CD4-positive, alpha-beta memory T cell (primary cell): Measurements from ENCODE around the gene GPC6. TPM values are rescaled to one million over a fixed set of nuclear protein-coding genes. Genes with fewer than 3 reads are reported as not detected.

ENCODE experiments used
- CTCF ChIA-PET: fragments of 350-600 bp; sonication (Branson Sonifier 250); formaldehyde crosslinking; loops from one replicate; lab custom pipeline; 2021; ENCODE audit warnings: inconsistent platforms; ENCODE audit not compliant: partially characterized antibody; lab: Charles Lee
- POLR2A ChIA-PET: fragments of 350-600 bp; sonication (Branson Sonifier 250); formaldehyde crosslinking; loops from one replicate; lab custom pipeline; 2021; ENCODE audit not compliant: partially characterized antibody; lab: Charles Lee
- DNase-seq, 5 donors: peaks; one replicate each; pipeline versions ENCODE4 v3.0.0 to v3.0.0-alpha.2; 2020 to 2022; ENCODE audit warnings: mixed read lengths in 1 of 5
- H3K27ac ChIP-seq: one replicate; pipeline ENCODE4 v1.7.0; 2013; ENCODE audit warnings: low read depth, low read length
- H3K27me3 ChIP-seq: 2 replicates; pipeline ENCODE4 v1.7.0; 2013; ENCODE audit warnings: mild to moderate bottlenecking, low read length, moderate library complexity; ENCODE audit not compliant: insufficient read depth
- H3K36me3 ChIP-seq: 2 replicates; pipeline ENCODE4 v1.7.0; 2013; ENCODE audit warnings: mild to moderate bottlenecking, low read length, moderate library complexity; ENCODE audit not compliant: insufficient read depth
- H3K4me1 ChIP-seq: 2 replicates; pipeline ENCODE4 v1.7.0; 2013; ENCODE audit warnings: mild to moderate bottlenecking, low read length, moderate library complexity; ENCODE audit not compliant: insufficient read depth
- H3K4me3 ChIP-seq, 2 donors: one replicate each; pipeline ENCODE4 v1.7.0; 2013; ENCODE audit warnings: low read length in 2 of 2, mild to moderate bottlenecking in 1 of 2
- H3K9me3 ChIP-seq, 2 donors: one replicate each; pipeline ENCODE4 v1.7.0; 2013; ENCODE audit warnings: low read length in 2 of 2, control low read depth in 1 of 2; ENCODE audit not compliant: control insufficient read depth in 1 of 2
- H3K27ac Mint-ChIP-seq, 7 donors: one replicate each; pipeline ENCODE4 v1.8.0; 2020 to 2021; ENCODE audit warnings: mixed read lengths in 7 of 7, mild to moderate bottlenecking in 6 of 7, inconsistent platforms in 3 of 7, moderate library complexity in 3 of 7
- H3K27me3 Mint-ChIP-seq, 2 donors: one replicate each; pipeline ENCODE4 v1.8.0; 2020 to 2021; ENCODE audit warnings: mixed read lengths in 2 of 2
- H3K36me3 Mint-ChIP-seq, 2 donors: one replicate each; pipeline ENCODE4 v1.8.0; 2020 to 2021; ENCODE audit warnings: mixed read lengths in 2 of 2, inconsistent platforms in 1 of 2, mild to moderate bottlenecking in 1 of 2
- H3K4me1 Mint-ChIP-seq, 4 donors: one replicate each; pipeline ENCODE4 v1.8.0; 2020 to 2021; ENCODE audit warnings: mixed read lengths in 4 of 4, mild to moderate bottlenecking in 1 of 4
- H3K4me3 Mint-ChIP-seq, 8 donors: one replicate each; pipeline ENCODE4 v1.8.0; 2020 to 2021; ENCODE audit warnings: mixed read lengths in 8 of 8, mild to moderate bottlenecking in 7 of 8, moderate library complexity in 6 of 8, inconsistent platforms in 3 of 8
- H3K9me3 Mint-ChIP-seq, 8 donors: one replicate each; pipeline ENCODE4 v1.8.0; 2020 to 2021; ENCODE audit warnings: mixed read lengths in 8 of 8, mild to moderate bottlenecking in 5 of 8, inconsistent platforms in 3 of 8, moderate library complexity in 1 of 8
- intact Hi-C: fragments of 100-400 bp; cut with micrococcal nuclease; formaldehyde crosslinking; loops from one replicate; pipeline ENCODE4 v1.15.1; 2023
- polyA plus RNA-seq, 2 donors: library from polyadenylated mRNA; unstranded; fragments of 300-500 nt; fragmentation: Illumina TruSeq; gene quantifications; one replicate each; pipeline ENCODE4 v1.2.3, GENCODE V29; 2021
- total RNA-seq, 2 experiments: library from RNA; stranded (reverse); gene quantifications; one replicate each; pipeline ENCODE4 v1.2.3, GENCODE V29; 2021

The GPC6 gene
- total and polyA plus RNA-seq, 4 experiments from 2014 or later = not detected

DNA sequence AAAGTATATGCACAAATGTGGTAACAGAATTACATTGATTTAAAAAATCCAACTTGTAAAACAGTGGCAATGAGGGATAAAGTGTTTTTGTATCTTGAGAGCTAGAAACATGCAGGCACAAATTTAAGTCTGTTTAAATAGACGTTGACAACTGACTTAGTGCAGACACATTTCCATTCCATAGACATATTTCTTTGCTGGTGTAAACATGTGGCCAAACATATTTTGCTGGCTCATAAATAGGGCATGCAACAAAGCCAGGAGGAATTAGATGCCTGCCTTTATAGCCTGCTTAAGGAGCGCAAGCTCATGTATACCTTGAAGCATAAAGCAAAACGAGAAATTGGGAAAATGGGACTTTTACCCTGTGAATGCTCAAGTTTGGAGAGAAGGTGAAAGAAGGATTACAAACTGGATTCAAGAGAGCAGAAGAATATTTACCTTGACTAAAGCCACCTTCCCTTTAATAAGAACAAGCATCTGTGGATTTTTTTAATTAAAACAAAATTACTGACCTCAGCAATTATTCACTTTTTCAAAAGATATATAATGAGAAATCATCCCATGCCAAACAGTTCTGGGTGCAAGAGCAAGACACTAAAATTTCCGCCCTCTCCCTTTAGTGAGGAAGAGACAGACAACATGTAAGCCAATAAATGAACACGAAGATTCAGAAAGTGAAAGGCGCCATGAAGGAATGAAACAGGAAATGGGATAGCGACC lies 1181.9 kb downstream of the GPC6 start:
- Mint-ChIP-seq H3K9me3 (no peaks in the 10 kb centered on the region), H3K27me3 (peaks cover 10 to 15% of the 10 kb centered on the region in 2 donors), H3K36me3 (no peaks in the 10 kb centered on the region), H3K27ac (no peak overlapping the region), H3K4me1 (no peaks in the 10 kb centered on the region), H3K4me3 (no peak overlapping the region)
- no peaks in the 10 kb centered on the region for H3K4me1 ChIP-seq
- H3K27ac ChIP-seq = no peak overlapping the region
- intact Hi-C loops = no loop called here
- H3K4me3 ChIP-seq = no peak overlapping the region
- no peak for DNase-seq
- CTCF ChIA-PET = no interaction called here
- no peaks in the 10 kb centered on the region for H3K36me3 ChIP-seq
- no peaks in the 10 kb centered on the region for H3K9me3 ChIP-seq
- no peaks in the 10 kb centered on the region for H3K27me3 ChIP-seq
- POLR2A ChIA-PET = no interaction called here

DNA sequence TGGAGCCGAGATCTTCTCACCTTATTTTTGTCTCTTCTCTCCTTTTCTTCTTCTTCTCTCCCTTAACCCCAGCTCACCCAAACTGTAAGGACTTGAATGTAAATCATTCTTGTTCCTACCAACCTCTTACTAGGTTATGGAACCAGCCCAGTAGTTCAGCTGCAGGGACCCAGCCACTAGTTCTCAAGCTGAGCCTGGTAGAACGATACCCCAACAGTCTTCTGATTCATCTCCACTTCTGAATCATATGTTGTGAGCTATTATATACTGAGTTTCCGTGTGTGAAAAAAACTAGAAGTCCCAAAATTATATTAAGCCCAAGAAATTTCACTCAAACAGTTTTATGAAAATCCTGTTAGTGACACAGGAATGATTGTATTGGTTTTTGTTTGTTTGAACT lies 1185.1 kb downstream of the GPC6 start:
- H3K4me3 ChIP-seq = no peak overlapping the region
- Mint-ChIP-seq H3K36me3 (peaks cover 0 to 1% of the 10 kb centered on the region in 2 donors), H3K9me3 (peaks cover 0 to 7% (median 2%) of the 10 kb centered on the region in 8 donors), H3K27me3 (peaks cover 12 to 18% of the 10 kb centered on the region in 2 donors), H3K4me3 (no peak overlapping the region), H3K4me1 (no peaks in the 10 kb centered on the region), H3K27ac (no peak overlapping the region)
- ChIA-PET CTCF (no interaction called here), POLR2A (no interaction called here)
- H3K9me3 ChIP-seq = no peaks in the 10 kb centered on the region
- intact Hi-C loops = no loop called here
- no peaks in the 10 kb centered on the region for H3K27me3 ChIP-seq
- no peak overlapping the region for H3K27ac ChIP-seq
- no peaks in the 10 kb centered on the region for H3K36me3 ChIP-seq
- no peaks in the 10 kb centered on the region for H3K4me1 ChIP-seq
- no peak for DNase-seq

DNA sequence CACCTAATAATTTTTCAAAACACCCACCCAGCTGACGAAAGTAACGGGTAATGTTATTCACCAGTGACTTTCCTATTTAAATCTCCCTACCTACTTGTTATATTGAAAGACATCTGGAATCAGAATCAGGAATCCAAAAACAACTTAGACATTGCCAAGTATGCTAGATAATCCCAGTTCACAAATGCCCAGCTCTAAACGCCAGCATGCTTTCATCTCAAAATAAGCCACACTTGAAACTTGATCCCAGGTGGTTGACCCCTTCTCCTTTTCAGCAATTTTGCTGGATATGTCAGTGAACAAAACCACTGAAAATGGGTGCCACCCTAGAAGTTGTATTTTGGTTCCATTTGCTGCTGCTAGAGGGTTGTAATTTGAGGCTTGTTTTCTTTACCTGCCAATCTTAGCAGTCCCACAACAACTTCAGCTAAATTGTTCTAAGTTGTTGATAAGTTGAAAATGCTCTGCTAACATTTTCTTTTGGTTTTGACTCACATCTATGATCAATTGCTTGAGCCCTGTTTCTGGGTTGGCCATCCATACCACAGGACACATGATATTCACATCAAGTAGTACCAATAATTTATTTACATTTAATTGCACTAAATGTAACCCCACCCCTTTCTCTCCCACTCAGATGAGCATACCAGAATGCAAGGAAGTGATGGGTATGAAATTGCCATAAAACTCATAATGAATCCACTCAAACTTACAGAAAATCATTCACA lies 1186.4 kb downstream of the GPC6 start:
- CTCF ChIA-PET = no interaction called here
- H3K27me3 Mint-ChIP-seq = peaks cover 12 to 18% of the 10 kb centered on the region in 2 donors

DNA sequence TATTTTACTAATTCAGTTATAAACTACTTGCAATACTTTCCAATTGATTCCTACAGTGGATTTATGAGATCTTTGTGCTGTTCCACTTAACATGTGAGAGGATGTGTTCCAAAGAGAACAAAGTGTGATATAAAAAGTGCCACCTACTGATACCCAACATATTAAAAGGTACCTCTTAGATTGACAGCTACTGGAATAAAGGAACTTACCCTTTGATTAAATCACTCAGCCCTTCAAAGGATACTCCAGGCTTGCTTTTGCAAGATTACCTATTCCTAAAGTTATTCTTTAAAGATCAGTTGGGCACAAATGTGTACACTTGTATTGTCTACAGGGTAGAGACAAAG lies 1187.0 kb downstream of the GPC6 start:
- no peaks in the 10 kb centered on the region for H3K4me1 ChIP-seq
- CTCF ChIA-PET = no interaction called here

More for the DNA sequence above, 1186.4 kb downstream of the GPC6 start:
- H3K27ac ChIP-seq = no peak overlapping the region
- no peaks in the 10 kb centered on the region for H3K4me1 ChIP-seq
- H3K27me3 ChIP-seq = no peaks in the 10 kb centered on the region
- Mint-ChIP-seq H3K9me3 (peaks cover 3 to 18% (median 9%) of the 10 kb centered on the region in 8 donors), H3K4me1 (no peaks in the 10 kb centered on the region), H3K36me3 (peaks cover 1 to 9% of the 10 kb centered on the region in 2 donors), H3K4me3 (no peak overlapping the region), H3K27ac (no peak overlapping the region)
- POLR2A ChIA-PET = no interaction called here
- no peak overlapping the region for H3K4me3 ChIP-seq
- intact Hi-C loops = no loop called here
- DNase-seq = no peak
- no peaks in the 10 kb centered on the region for H3K9me3 ChIP-seq
- no peaks in the 10 kb centered on the region for H3K36me3 ChIP-seq

DNA sequence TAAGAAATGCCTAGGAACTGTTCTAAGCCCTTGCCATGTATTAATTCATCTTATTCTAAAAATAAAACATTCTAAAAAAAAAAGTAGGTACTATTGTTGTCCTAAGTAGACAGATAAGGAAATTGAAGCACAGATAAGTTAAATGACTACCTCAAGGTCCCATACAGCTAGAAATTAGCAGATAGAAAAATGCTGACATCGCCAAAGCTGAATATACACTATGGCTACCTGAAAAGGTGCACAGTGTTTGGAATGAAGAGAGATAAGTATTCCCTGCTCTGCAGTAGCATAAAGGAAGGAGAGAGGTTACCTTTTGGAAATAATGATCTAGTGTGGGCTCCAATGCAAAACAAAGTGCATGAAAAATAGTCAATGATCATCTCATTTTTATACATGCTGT lies 1187.5 kb downstream of the GPC6 start:
- Mint-ChIP-seq H3K36me3 (peaks cover 1 to 9% of the 10 kb centered on the region in 2 donors), H3K9me3 (peaks cover 3 to 23% (median 10%) of the 10 kb centered on the region in 8 donors), H3K27ac (no peak overlapping the region), H3K4me1 (peaks cover under 1 to 6% (median 3%) of the 10 kb centered on the region in 4 donors), H3K27me3 (peaks cover 12 to 13% of the 10 kb centered on the region in 2 donors), H3K4me3 (no peak overlapping the region)
- Histone ChIP-seq H3K27me3 (no peaks in the 10 kb centered on the region), H3K4me1 (no peaks in the 10 kb centered on the region), H3K36me3 (no peaks in the 10 kb centered on the region), H3K9me3 (no peaks in the 10 kb centered on the region), H3K27ac (no peak overlapping the region), H3K4me3 (no peak overlapping the region)
- CTCF ChIA-PET = no interaction called here
- no peak for DNase-seq
- intact Hi-C loops = no loop called here
- POLR2A ChIA-PET = no interaction called here

More for the DNA sequence above, 1187.0 kb downstream of the GPC6 start:
- Mint-ChIP-seq H3K36me3 (peaks cover 1 to 9% of the 10 kb centered on the region in 2 donors), H3K4me1 (peaks cover 0 to 2% (median 0%) of the 10 kb centered on the region in 4 donors), H3K27me3 (peaks cover 12 to 18% of the 10 kb centered on the region in 2 donors), H3K27ac (no peak overlapping the region), H3K4me3 (no peak overlapping the region), H3K9me3 (peaks cover 3 to 21% (median 10%) of the 10 kb centered on the region in 8 donors)
- intact Hi-C loops = no loop called here
- no peaks in the 10 kb centered on the region for H3K36me3 ChIP-seq
- H3K27ac ChIP-seq = no peak overlapping the region
- H3K27me3 ChIP-seq = no peaks in the 10 kb centered on the region
- no peak for DNase-seq
- no peak overlapping the region for H3K4me3 ChIP-seq
- POLR2A ChIA-PET = no interaction called here
- no peaks in the 10 kb centered on the region for H3K9me3 ChIP-seq

DNA sequence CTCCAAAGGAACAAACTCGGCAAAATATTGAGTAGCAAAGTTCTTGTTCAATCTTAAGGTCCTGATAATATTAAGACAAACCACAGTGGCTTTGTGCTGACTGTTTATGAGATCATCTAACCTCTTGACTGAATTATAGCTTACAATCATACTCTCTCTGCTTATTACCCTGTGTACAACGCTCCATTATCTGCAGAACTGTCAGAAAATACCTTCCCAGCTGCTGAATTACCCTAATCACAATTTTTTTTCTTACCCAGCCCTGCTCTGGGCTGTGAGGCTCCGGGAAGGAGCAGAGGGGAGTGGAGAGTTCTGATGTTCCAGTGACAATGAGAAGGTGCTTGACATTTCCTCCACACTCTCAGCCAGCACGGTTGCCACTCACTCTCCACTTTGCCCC lies 1188.1 kb downstream of the GPC6 start:
- Mint-ChIP-seq H3K4me3 (no peak overlapping the region), H3K27me3 (peaks cover 12 to 13% of the 10 kb centered on the region in 2 donors), H3K4me1 (peaks cover 1 to 10% (median 5%) of the 10 kb centered on the region in 4 donors), H3K36me3 (peaks cover 1 to 9% of the 10 kb centered on the region in 2 donors), H3K9me3 (peaks cover 3 to 23% (median 10%) of the 10 kb centered on the region in 8 donors), H3K27ac (no peak overlapping the region)
- no peaks in the 10 kb centered on the region for H3K36me3 ChIP-seq
- ChIA-PET CTCF (no interaction called here), POLR2A (no interaction called here)
- no peak overlapping the region for H3K4me3 ChIP-seq
- no peak for DNase-seq
- H3K9me3 ChIP-seq = no peaks in the 10 kb centered on the region
- no peaks in the 10 kb centered on the region for H3K27me3 ChIP-seq
- intact Hi-C loops = no loop called here
- no peak overlapping the region for H3K27ac ChIP-seq
- H3K4me1 ChIP-seq = no peaks in the 10 kb centered on the region

DNA sequence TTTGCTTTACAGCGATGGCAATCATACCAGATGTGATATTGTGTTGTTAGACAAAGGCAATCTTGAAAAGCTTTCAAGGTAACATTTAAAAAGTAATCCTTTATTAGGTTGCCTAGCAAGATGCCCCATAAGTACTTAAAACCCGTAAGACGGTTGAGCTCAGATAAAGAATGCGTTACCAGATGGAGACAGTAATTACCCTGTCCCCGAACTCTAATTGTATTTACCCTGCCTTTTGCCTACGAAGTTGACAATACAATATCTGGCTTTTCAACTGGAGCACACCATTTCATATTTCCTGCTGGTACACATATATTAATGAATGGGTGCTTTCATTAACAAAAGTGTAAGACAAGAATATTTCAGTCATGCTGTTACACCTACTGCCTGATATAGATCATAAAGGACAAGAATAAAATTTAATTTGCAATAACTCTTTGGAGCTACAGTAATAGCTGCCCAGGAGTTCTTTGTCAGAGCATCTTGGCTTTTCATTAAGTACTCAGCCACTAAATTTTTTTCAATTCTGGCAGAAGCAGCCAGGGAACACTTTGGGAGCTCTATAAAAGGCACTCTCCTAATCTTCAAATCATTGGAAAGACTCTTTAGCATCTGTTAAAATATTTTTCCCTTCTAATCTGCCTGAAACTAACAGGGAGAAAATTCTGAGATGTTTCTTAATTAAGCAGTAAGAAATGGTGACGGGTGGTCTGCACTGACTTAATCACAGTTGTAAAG lies 1189.1 kb downstream of the GPC6 start:
- H3K4me1 ChIP-seq = no peaks in the 10 kb centered on the region
- H3K36me3 Mint-ChIP-seq = peaks cover 1 to 12% of the 10 kb centered on the region in 2 donors

More for the DNA sequence above, 1189.1 kb downstream of the GPC6 start:
- Histone ChIP-seq H3K9me3 (no peaks in the 10 kb centered on the region), H3K4me3 (no peak overlapping the region), H3K27me3 (no peaks in the 10 kb centered on the region), H3K27ac (no peak overlapping the region), H3K36me3 (no peaks in the 10 kb centered on the region)
- ChIA-PET POLR2A (no interaction called here), CTCF (no interaction called here)
- H3K27me3 Mint-ChIP-seq = peaks cover 10 to 13% of the 10 kb centered on the region in 2 donors
- peaks cover 1 to 10% (median 5%) of the 10 kb centered on the region in 4 donors for H3K4me1 Mint-ChIP-seq
- peaks cover 3 to 28% (median 14%) of the 10 kb centered on the region in 8 donors for H3K9me3 Mint-ChIP-seq
- no peak for DNase-seq
- H3K27ac Mint-ChIP-seq = no peak overlapping the region
- intact Hi-C loops = no loop called here
- no peak overlapping the region for H3K4me3 Mint-ChIP-seq
